Head of caudate nucleus (tissue), 42 donors: ENCODE results near the gene POLDIP2.
A peak's percentile ranks its signal among the peaks of the same experiment; 100 is the strongest.

Experiments
- DNase-seq, 42 donors: peaks; one replicate each; pipeline versions ENCODE4 v3.0.0 to v3.0.0-alpha.2; 2020 to 2021; ENCODE audit warnings: mixed read lengths in 7 of 42
- intact Hi-C: fragments of 100-400 bp; cut with DNase I; formaldehyde crosslinking; loops from one replicate; pipeline ENCODE4 v1.15.0; 2022

Gene POLDIP2

GRCh38 chr17:28391401-28391800 is 34.1 kb upstream of the POLDIP2 start:
- intact Hi-C loops, result no loop called here
- DNase-seq, result no peak

GRCh38 chr17:28390984-28391383 is 33.7 kb upstream of the POLDIP2 start:
- intact Hi-C loops, result no loop called here
- no peak for DNase-seq

- DNase-seq, result no peak
- intact Hi-C loops, result no loop called here
Measured at GRCh38 chr17:28390563-28390962, 33.2 kb upstream of the POLDIP2 start.

DNA sequence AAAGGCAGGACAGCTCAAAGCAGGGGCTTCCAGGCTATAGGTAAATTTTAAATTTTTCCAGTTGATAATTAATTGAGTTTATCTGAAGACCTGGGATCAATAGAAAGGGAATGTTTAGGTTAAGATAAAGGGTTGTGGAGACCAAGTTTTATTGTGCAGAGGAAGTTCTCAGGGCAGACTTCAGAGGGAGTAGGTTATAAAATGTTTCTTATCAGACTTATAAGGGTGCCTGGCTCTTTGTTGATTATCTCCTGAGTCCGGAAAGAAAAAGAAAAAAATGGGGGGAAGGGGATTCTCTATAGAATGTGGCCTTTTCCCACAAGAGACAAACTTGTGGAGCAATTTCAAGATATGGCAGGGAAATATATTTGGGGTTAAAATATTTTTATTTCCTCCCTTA is 32.8 kb upstream of the POLDIP2 start:
- no peak for DNase-seq
- intact Hi-C loops, result no loop called here

GRCh38 chr17:28388106-28388505 is 30.8 kb upstream of the POLDIP2 start:
- DNase-seq, result peak in 1 of 42 donors; percentile 10
- intact Hi-C loops, result no loop called here

- intact Hi-C loops, result no loop called here
Measured at GRCh38 chr17:28386391-28386790, 29.1 kb upstream of the POLDIP2 start.

GRCh38 chr17:28385406-28385805 is 28.1 kb upstream of the POLDIP2 start:
- intact Hi-C loops, result no loop called here
- DNase-seq, result peak in 1 of 42 donors; percentile 30

More at GRCh38 chr17:28386391-28386790, 29.1 kb upstream of the POLDIP2 start:
- no peak for DNase-seq

DNA sequence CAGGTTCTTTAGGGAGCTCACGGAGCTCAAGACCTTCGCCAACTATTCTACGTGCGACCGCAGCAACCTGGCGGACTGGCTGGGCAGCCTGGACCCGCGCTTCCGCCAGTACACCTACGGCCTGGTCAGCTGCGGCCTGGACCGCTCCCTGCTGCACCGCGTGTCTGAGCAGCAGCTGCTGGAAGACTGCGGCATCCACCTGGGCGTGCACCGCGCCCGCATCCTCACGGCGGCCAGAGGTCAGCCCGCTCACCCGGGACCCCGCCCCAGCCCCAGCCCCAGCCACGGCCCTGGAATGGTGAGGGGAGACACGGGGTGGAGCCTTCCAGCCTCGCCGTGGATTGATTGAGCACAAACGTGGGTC is 27.7 kb upstream of the POLDIP2 start:
- peak in 2 of 42 donors; percentile 12 to 22 for DNase-seq
- intact Hi-C loops, result no loop called here

- intact Hi-C loops, result no loop called here
- peak in 31 of 42 donors; percentile 26 to 77 (median 52) for DNase-seq
Measured at GRCh38 chr17:28384281-28385036, 27.1 kb upstream of the POLDIP2 start.

DNA sequence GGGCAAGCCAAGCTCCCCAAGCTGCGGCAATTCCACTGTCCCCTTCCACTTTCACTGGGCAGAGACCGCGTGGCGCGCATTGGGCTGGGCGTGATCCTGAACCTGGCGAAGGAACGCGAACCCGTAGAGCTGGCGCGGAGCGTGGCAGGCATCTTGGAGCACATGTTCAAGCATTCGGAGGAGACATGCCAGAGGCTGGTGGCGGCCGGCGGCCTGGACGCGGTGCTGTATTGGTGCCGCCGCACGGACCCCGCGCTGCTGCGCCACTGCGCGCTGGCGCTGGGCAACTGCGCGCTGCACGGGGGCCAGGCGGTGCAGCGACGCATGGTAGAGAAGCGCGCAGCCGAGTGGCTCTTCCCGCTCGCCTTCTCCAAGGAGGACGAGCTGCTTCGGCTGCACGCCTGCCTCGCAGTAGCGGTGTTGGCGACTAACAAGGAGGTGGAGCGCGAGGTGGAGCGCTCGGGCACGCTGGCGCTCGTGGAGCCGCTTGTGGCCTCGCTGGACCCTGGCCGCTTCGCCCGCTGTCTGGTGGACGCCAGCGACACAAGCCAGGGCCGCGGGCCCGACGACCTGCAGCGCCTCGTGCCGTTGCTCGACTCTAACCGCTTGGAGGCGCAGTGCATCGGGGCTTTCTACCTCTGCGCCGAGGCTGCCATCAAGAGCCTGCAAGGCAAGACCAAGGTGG is 24.0 kb upstream of the POLDIP2 start:
- peak in 26 of 42 donors; percentile 12 to 73 (median 52) for DNase-seq

DNA sequence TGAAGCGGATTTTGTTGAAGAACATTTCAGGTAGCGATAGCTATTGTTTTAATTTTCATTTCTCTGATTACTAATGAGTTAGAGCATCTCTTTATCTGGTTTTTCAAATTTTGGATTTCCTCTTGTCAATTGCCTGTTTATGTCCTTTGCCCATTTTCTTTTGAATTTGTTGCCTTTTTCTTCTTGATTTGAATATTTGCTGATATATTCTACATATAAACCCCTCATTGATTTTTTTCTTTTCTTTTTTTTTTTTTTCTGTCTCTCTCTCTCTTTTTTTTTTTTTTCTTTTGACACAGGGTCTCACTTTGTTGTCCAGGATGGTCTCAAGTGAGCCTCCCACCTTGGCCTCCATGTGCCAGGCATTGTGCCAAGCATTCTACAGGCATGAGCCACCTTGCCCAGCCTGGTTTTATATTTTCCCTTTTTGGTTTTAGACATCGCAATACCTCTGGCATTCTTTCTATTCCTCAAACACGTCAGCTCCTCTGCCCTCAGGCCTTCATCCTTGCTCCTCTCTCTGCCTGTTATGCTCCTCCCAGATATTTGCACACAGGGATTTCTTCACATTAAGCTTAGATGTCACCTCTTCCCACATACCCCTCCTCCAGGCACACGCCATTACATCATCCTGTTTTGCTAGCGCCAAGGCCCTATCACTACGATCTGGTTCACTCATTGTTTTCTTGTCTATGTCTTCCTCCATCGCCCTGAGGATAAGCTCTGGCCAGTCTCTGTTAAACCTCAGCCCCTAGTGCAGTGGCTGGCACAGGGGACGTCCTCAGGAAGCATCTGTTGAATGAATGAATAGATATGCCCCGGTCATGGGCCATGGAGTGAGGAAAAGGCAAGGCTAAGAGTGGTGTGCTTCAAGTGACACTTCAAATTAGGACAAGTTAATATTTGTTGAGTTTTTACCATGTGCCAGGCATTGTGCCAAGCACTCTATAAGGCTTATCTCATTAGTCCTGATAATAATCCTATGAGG is 22.8 kb upstream of the POLDIP2 start:
- DNase-seq, result peak in 12 of 42 donors; percentile 33 to 66 (median 55)
- intact Hi-C loops, result no loop called here

More for the DNA sequence above, 24.0 kb upstream of the POLDIP2 start:
- intact Hi-C loops, result no loop called here

DNA sequence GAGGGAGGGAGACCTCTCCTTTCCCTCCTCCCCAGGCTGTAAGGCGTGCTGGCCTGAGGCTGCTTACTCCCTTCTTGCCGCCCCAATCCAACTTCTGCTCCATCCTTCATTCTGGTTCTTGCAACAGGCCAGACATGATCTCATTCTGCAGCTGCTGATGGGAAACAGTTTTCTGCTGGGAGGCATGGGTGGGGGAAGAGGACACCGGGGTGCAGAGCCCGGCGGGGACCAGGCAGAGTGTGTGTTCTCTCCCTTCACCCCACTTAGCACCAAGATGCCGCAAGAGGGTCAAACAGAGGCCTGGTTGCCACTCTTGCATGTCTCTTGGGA is 15.6 kb upstream of the POLDIP2 start:
- DNase-seq, result peak in 1 of 42 donors; percentile 10
- intact Hi-C loops, result no loop called here

DNA sequence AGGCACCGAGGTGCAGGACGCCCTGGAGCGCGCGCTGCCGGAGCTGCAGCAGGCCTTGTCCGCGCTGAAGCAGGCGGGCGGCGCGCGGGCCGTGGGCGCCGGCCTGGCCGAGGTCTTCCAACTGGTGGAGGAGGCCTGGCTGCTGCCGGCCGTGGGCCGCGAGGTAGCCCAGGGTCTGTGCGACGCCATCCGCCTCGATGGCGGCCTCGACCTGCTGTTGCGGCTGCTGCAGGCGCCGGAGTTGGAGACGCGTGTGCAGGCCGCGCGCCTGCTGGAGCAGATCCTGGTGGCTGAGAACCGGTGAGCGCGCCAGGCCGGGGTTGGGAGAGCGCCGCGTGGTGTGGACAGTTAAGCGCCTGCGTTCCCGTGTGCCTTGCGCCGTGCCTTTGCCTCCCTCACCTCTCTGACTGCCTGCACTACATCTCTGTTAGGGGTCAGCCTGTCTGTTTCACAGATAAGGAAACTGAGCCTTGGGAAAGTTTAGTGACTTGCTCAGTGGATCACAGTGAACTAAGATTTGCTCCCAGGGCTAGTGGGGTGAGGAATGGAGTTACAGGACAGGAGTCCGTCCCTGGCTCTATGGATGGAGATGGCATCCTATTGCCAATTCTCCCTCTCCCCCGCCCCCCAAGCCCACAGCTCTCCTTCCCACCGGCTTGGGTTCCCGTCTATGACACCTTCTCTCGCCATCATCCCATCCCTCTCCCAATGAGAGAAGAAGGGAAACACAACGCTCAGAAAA is 15.0 kb upstream of the POLDIP2 start:
- intact Hi-C loops, result no loop called here
- DNase-seq, result peak in 35 of 42 donors; percentile 23 to 71 (median 54)

- intact Hi-C loops, result no loop called here
- peak; percentile 71 to 95 (median 89) for DNase-seq
Measured at GRCh38 chr17:28371245-28372202, 14.2 kb upstream of the POLDIP2 start, which contains the start of gene SARM1. TSS of gene SARM1 (plus strand) at chr17:28371694. CDS start at chr17:28372033, 339 bp downstream.

DNA sequence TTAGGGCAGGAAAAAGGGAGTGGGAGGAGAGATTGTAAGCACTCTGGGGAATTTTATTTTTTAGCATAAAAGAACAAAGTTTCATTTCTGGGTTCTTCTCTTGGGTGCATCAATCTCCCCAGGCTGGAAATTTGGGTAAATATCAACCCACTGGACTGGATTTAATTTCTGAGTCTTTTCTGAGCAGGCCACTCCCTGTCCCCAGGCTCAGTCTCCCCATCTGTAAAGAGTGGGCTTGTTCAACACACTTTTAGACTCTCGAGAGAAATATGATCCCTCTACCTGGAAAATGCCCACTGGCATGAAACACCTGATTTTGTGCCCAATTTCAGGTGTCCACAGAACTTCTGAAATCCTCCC is 13.4 kb upstream of the POLDIP2 start:
- no peak for DNase-seq
- intact Hi-C loops, result no loop called here

DNA sequence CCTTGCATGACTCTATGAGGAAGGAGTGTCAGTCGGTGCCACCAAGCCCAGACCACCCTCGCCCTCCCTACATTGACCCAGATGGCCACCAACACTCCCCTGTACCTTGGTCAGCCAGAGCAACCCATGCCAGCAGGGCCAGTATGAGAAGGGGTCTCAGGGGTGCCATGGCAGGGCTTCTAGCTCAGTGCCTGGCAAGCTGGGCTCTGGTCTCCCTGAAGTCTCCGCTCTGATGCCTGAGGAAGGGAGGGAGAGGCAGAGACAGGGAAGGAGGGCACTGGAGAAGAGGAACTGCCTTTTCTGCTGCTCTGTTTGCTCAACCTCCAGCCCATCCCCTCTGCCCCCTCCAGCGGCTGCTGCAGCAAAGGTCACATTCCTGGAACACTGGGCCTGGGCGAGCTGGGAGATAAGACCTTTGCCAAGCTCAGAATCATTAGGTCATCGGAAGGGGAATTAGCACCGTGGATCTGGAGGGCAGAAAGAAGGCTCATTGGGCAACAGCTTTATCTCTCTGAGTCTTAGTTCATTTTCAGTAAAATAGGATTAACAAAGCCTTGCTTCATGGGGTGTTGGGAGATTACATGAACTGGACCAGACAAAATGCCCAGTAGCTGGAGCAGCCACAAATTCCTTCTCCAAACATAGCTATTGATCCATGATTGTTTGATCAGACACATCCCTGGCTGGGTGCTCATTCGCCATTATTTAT is 12.9 kb upstream of the POLDIP2 start, which contains the start of gene VTN:
VTN (minus strand) TSS at position 273 of the 709 bp plus-strand sequence; CDS start at position 169, 104 bp downstream.
- intact Hi-C loops, result no loop called here
- no peak for DNase-seq

DNA sequence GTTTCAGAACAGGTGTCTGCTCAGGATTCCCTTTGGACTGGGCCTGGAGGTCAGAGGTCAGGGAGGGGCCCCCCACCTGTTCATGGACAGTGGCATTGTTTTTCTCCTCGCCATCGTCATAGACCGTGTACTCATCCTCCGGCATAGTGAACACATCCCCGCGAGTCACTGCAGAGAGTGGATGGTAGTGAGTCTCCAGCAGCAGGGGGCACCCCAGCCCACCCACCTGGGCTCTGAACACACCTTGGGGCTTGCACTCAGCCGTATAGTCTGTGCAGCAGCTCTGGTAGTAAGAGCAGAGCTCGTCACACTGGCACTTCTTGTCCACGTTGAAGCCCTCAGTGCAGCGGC is 12.3 kb upstream of the POLDIP2 start:
- intact Hi-C loops, result no loop called here
- DNase-seq, result no peak
